Measurements from ENCODE around the gene UBE2F. TPM values are rescaled to one million over a fixed set of nuclear protein-coding genes. Genes with fewer than 3 reads are reported as not detected.

Gene UBE2F
- total RNA-seq, 4 donors from 2014 or later, result 40.7 to 88.9 (median 64.9) TPM

- intact Hi-C loops (cut with DNase I; ENCODE audit: low total_unique reads), result no loop called here
- no peak overlapping the region for H3K4me3 ChIP-seq
- no peaks in the 10 kb centered on the region for H3K4me1 ChIP-seq
- no peaks in the 10 kb centered on the region for H3K9me3 ChIP-seq
- TF ChIP-seq POLR2A (IDR thresholded peaks at IDR 0.05) (no peak), CTCF (IDR thresholded peaks at IDR 0.05) (no peak)
- no peak for DNase-seq
- no peak overlapping the region for H3K27ac ChIP-seq
- H3K36me3 ChIP-seq, result no peaks in the 10 kb centered on the region
- H3K27me3 ChIP-seq, result no peaks in the 10 kb centered on the region
Measured at GRCh38 chr2:238084761-238085160, 117.9 kb downstream of the UBE2F start.

- Histone ChIP-seq H3K27me3 (no peaks in the 10 kb centered on the region), H3K4me1 (no peaks in the 10 kb centered on the region), H3K9me3 (no peaks in the 10 kb centered on the region), H3K27ac (no peak overlapping the region), H3K4me3 (no peak overlapping the region), H3K36me3 (no peaks in the 10 kb centered on the region)
- intact Hi-C loops (cut with DNase I; ENCODE audit: low total_unique reads), result no loop called here
- TF ChIP-seq POLR2A (IDR thresholded peaks at IDR 0.05) (no peak), CTCF (IDR thresholded peaks at IDR 0.05) (no peak)
- no peak for DNase-seq
Measured at GRCh38 chr2:238085899-238086298, 119.1 kb downstream of the UBE2F start.

- H3K36me3 ChIP-seq, result no peaks in the 10 kb centered on the region
- no peaks in the 10 kb centered on the region for H3K27me3 ChIP-seq
- no peak overlapping the region for H3K27ac ChIP-seq
- intact Hi-C loops (cut with DNase I; ENCODE audit: low total_unique reads), result no loop called here
- no peak overlapping the region for H3K4me3 ChIP-seq
- no peak for DNase-seq
- H3K4me1 ChIP-seq, result no peaks in the 10 kb centered on the region
- H3K9me3 ChIP-seq, result no peaks in the 10 kb centered on the region
- TF ChIP-seq POLR2A (IDR thresholded peaks at IDR 0.05) (no peak), CTCF (IDR thresholded peaks at IDR 0.05) (no peak)
Measured at GRCh38 chr2:238087211-238087610, 120.4 kb downstream of the UBE2F start.

GRCh38 chr2:238090887-238091286, 124.1 kb downstream of the UBE2F start:
- TF ChIP-seq CTCF (IDR thresholded peaks at IDR 0.05) (no peak), POLR2A (IDR thresholded peaks at IDR 0.05) (no peak)
- no peaks in the 10 kb centered on the region for H3K9me3 ChIP-seq
- H3K4me3 ChIP-seq, result no peak overlapping the region
- no peak for DNase-seq
- no peaks in the 10 kb centered on the region for H3K36me3 ChIP-seq
- H3K27ac ChIP-seq, result no peak overlapping the region
- intact Hi-C loops (cut with DNase I; ENCODE audit: low total_unique reads), result no loop called here
- no peaks in the 10 kb centered on the region for H3K4me1 ChIP-seq
- H3K27me3 ChIP-seq, result no peaks in the 10 kb centered on the region

- H3K27me3 ChIP-seq, result no peaks in the 10 kb centered on the region
- H3K27ac ChIP-seq, result no peak overlapping the region
- no peaks in the 10 kb centered on the region for H3K9me3 ChIP-seq
- no peak for TF ChIP-seq CTCF (IDR thresholded peaks at IDR 0.05)
- no peak for TF ChIP-seq POLR2A (IDR thresholded peaks at IDR 0.05)
- DNase-seq, result no peak
- intact Hi-C loops (cut with DNase I; ENCODE audit: low total_unique reads), result no loop called here
- no peak overlapping the region for H3K4me3 ChIP-seq
- H3K4me1 ChIP-seq, result no peaks in the 10 kb centered on the region
- no peaks in the 10 kb centered on the region for H3K36me3 ChIP-seq
Measured at GRCh38 chr2:238091436-238092060, 124.7 kb downstream of the UBE2F start.

Small RNA genes within 50 kb of the gene (small RNA-seq; reads per million reads assigned to genes)
- gene RNU6-1333P, result not detected

Other genes with a start within 250 kb of the UBE2F start
- gene RBM44, start 168.2 kb upstream of the UBE2F start, total RNA-seq, result 1 to 10 TPM in 3 of 4 donors, under 1 TPM in 1; under 0.01 to 3.6 (median 1.8) TPM
- 100 to 1,000 TPM in 3 of 4 donors, 10 to 100 TPM in 1; 44.1 to 591 (median 424) TPM for gene RAMP1, start 107.4 kb upstream of the UBE2F start, total RNA-seq
- 10 to 100 TPM in 2 of 4 donors, 1 to 10 TPM in 2; 5.1 to 26.0 (median 12.8) TPM for gene SCLY, start 94.0 kb downstream of the UBE2F start, total RNA-seq
- gene ESPNL, start 133.3 kb downstream of the UBE2F start, total RNA-seq, result 1 to 10 TPM in 1 of 4 donors, under 1 TPM in 1, not detected in 2; 0.34 to 7.7 TPM
- gene KLHL30, start 171.7 kb downstream of the UBE2F start, total RNA-seq, result 1 to 10 TPM in 1 of 4 donors, under 1 TPM in 2, not detected in 1; under 0.01 to 3.3 (median 0.62) TPM
- gene ERFE, start 192.0 kb downstream of the UBE2F start, total RNA-seq, result under 1 TPM in 1 of 4 donors, not detected in 3; 0.83 TPM
- gene ILKAP, start 236.7 kb downstream of the UBE2F start, total RNA-seq, result 10 to 100 TPM in 3 of 4 donors, 1 to 10 TPM in 1; 9.2 to 78.0 (median 29.1) TPM

Measured in uterus (tissue), 4 donors.